ENCODE measurements around the gene CADPS2.
A peak's percentile ranks its signal among the peaks of the same experiment; 100 is the strongest.

The CADPS2 gene

DNA sequence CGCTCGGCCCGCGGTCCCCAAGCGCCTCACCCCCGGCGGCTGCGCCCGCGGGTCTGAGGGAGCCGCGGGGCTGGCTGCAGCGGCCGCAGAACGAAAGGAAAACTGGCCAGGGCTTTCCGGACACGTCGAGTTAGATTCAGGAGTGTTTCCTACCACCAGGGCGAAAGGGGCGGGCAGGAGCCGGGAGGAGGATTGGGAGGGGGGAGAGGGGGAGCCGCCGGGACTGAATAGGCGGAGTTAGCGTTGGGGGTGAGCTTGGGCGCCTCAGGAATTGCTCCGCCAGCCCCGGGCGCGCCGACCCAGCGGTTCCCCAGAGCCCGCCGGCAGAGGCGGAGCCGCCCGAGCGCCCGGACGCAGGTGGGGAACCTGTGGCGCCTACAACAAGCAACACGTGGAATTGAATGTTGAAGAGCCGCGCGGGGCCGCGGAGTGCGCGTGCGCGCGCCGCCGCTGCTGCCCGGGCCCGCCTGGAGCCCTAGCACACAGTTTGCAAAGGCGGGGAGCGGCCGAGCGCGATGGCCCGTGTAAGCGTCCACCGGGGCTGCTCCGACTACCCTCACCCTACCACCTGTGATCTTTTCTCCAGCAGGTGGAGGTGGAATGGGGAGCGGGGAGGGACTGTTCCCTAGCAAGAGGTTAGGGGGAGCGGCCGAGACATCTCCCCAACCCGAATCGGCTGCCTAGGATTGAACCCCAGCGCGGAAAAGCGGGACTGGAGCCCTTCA, at the start of gene CADPS2:
Gene CADPS2 (minus strand): TSS at position 104 of the 725 bp plus-strand sequence. CDS start 123 bp downstream, outside the sequence.
- peak; percentile 13 for DNase-seq (ENCODE audit: low spot score)
- H3K27ac Mint-ChIP-seq, result no peak within 1 kb of the TSS
- peaks cover 1% of the 10 kb centered on the region for H3K36me3 Mint-ChIP-seq (ENCODE audit: low read depth)
- H3K27me3 Mint-ChIP-seq (ENCODE audit: low read depth), result peaks cover 53% of the 10 kb centered on the region
- no peaks in the 10 kb centered on the region for H3K9me3 Mint-ChIP-seq
- H3K4me3 Mint-ChIP-seq, result peak within 1 kb of the TSS; percentile 67
- H3K4me1 Mint-ChIP-seq (ENCODE audit: low read depth), result peaks cover 7% of the 10 kb centered on the region

DNA sequence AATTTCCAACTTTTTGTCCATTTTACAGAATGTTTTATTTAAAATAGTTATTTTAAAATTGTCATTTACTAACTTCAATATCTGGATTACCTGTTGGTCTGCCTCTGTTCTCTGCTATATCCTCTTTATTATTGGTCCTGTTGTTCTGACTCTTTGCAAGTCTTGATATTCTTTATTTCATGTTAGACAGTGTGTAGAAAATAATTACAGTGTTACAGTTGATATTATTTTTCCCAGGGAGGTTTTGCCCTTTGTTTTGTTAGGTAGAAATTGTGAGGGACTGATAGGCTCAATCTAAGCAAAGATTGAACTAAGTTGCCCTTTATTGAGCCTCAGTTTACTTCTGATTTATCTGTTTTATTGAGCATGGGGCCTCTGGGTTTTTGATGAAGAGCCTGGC, 49.4 kb upstream of the CADPS2 start:
- Mint-ChIP-seq H3K4me1 (ENCODE audit: low read depth) (no peaks in the 10 kb centered on the region), H3K36me3 (ENCODE audit: low read depth) (no peaks in the 10 kb centered on the region), H3K27me3 (ENCODE audit: low read depth) (no peaks in the 10 kb centered on the region), H3K27ac (no peak overlapping the region), H3K4me3 (no peak overlapping the region), H3K9me3 (peaks cover 8% of the 10 kb centered on the region)
- no peak for DNase-seq (ENCODE audit: low spot score)

GRCh38 chr7:122919643-122920181, 33.5 kb upstream of the CADPS2 start:
- no peak overlapping the region for H3K4me3 Mint-ChIP-seq
- H3K27ac Mint-ChIP-seq, result no peak overlapping the region
- no peaks in the 10 kb centered on the region for H3K36me3 Mint-ChIP-seq (ENCODE audit: low read depth)
- no peaks in the 10 kb centered on the region for H3K27me3 Mint-ChIP-seq (ENCODE audit: low read depth)
- no peaks in the 10 kb centered on the region for H3K4me1 Mint-ChIP-seq (ENCODE audit: low read depth)
- no peaks in the 10 kb centered on the region for H3K9me3 Mint-ChIP-seq
- DNase-seq (ENCODE audit: low spot score), result no peak

- Mint-ChIP-seq H3K4me3 (no peak overlapping the region), H3K4me1 (ENCODE audit: low read depth) (no peaks in the 10 kb centered on the region), H3K36me3 (ENCODE audit: low read depth) (no peaks in the 10 kb centered on the region), H3K9me3 (no peaks in the 10 kb centered on the region), H3K27me3 (ENCODE audit: low read depth) (no peaks in the 10 kb centered on the region), H3K27ac (no peak overlapping the region)
- DNase-seq (ENCODE audit: low spot score), result no peak
These were observed 28.6 kb upstream of the CADPS2 start for GRCh38 chr7:122914812-122915211.

DNA sequence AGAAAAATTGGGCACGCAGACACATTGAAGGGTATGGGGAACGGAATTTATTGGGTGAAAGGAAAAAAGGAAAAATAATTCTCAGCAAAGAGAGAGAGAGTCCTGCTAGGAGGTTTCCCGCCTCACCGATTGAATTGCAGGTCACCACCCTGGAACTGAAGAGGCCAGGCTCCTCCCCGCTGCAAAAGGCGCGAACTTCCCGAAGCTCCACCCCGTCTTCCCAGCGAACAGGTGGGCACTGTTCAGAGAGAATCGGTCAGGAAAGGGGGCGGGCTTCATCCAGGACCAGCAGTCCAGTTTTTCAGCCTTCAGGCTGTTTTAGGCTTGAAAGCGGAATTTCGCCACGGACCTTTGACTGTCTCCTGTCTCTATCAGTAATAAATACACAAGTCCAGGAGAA, 27.3 kb upstream of the CADPS2 start:
- Mint-ChIP-seq H3K9me3 (no peaks in the 10 kb centered on the region), H3K4me1 (ENCODE audit: low read depth) (no peaks in the 10 kb centered on the region), H3K27me3 (ENCODE audit: low read depth) (no peaks in the 10 kb centered on the region), H3K27ac (no peak overlapping the region), H3K4me3 (no peak overlapping the region), H3K36me3 (ENCODE audit: low read depth) (no peaks in the 10 kb centered on the region)
- no peak for DNase-seq (ENCODE audit: low spot score)

GRCh38 chr7:122902751-122903495, 16.7 kb upstream of the CADPS2 start:
- H3K4me3 Mint-ChIP-seq, result no peak overlapping the region
- no peaks in the 10 kb centered on the region for H3K4me1 Mint-ChIP-seq (ENCODE audit: low read depth)
- H3K9me3 Mint-ChIP-seq, result no peaks in the 10 kb centered on the region
- H3K27ac Mint-ChIP-seq, result no peak overlapping the region
- H3K27me3 Mint-ChIP-seq (ENCODE audit: low read depth), result no peaks in the 10 kb centered on the region
- no peaks in the 10 kb centered on the region for H3K36me3 Mint-ChIP-seq (ENCODE audit: low read depth)
- DNase-seq (ENCODE audit: low spot score), result no peak

GRCh38 chr7:122901250-122901649, 15.0 kb upstream of the CADPS2 start:
- H3K4me1 Mint-ChIP-seq (ENCODE audit: low read depth), result no peaks in the 10 kb centered on the region
- no peak for DNase-seq (ENCODE audit: low spot score)
- H3K27ac Mint-ChIP-seq, result no peak overlapping the region
- H3K4me3 Mint-ChIP-seq, result no peak overlapping the region
- no peaks in the 10 kb centered on the region for H3K36me3 Mint-ChIP-seq (ENCODE audit: low read depth)
- no peaks in the 10 kb centered on the region for H3K27me3 Mint-ChIP-seq (ENCODE audit: low read depth)
- no peaks in the 10 kb centered on the region for H3K9me3 Mint-ChIP-seq

GRCh38 chr7:122896509-122896908, 10.2 kb upstream of the CADPS2 start:
- H3K4me1 Mint-ChIP-seq (ENCODE audit: low read depth), result no peaks in the 10 kb centered on the region

GRCh38 chr7:122893486-122893885, 7.2 kb upstream of the CADPS2 start:
- H3K9me3 Mint-ChIP-seq, result no peaks in the 10 kb centered on the region
- H3K27me3 Mint-ChIP-seq (ENCODE audit: low read depth), result peaks cover 9% of the 10 kb centered on the region

More at GRCh38 chr7:122896509-122896908, 10.2 kb upstream of the CADPS2 start:
- no peak overlapping the region for H3K4me3 Mint-ChIP-seq
- no peaks in the 10 kb centered on the region for H3K27me3 Mint-ChIP-seq (ENCODE audit: low read depth)
- no peak overlapping the region for H3K27ac Mint-ChIP-seq
- no peak for DNase-seq (ENCODE audit: low spot score)
- H3K36me3 Mint-ChIP-seq (ENCODE audit: low read depth), result no peaks in the 10 kb centered on the region
- no peaks in the 10 kb centered on the region for H3K9me3 Mint-ChIP-seq

DNA sequence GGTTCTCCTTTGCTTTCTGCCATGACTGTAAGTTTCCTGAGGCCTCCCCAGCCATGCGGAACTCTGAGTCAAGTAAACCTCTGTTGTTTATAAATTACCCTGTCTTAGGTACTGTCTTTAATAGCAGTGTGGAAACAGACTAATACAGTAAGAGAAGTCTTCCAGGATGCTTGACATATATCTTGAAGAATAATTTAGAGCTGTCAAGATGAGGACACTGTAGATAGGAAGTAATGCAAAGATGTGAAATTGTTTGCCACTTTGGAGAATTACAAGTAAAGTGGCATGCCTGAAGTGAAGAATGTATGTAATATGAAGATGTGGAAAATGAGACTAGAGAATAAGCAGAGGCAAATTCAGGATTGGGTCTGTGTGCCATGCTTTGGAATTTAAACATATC, 2.9 kb upstream of the CADPS2 start:
- Mint-ChIP-seq H3K27ac (no peak overlapping the region), H3K27me3 (ENCODE audit: low read depth) (peaks cover 44% of the 10 kb centered on the region), H3K36me3 (ENCODE audit: low read depth) (peaks cover 1% of the 10 kb centered on the region)

More at GRCh38 chr7:122893486-122893885, 7.2 kb upstream of the CADPS2 start:
- DNase-seq (ENCODE audit: low spot score), result no peak
- H3K4me1 Mint-ChIP-seq (ENCODE audit: low read depth), result no peaks in the 10 kb centered on the region
- no peak overlapping the region for H3K27ac Mint-ChIP-seq
- H3K4me3 Mint-ChIP-seq, result no peak overlapping the region
- H3K36me3 Mint-ChIP-seq (ENCODE audit: low read depth), result no peaks in the 10 kb centered on the region

GRCh38 chr7:122887848-122888247, 1.6 kb upstream of the CADPS2 start:
- Mint-ChIP-seq H3K27me3 (ENCODE audit: low read depth) (peaks cover 49% of the 10 kb centered on the region), H3K9me3 (no peaks in the 10 kb centered on the region), H3K27ac (no peak overlapping the region), H3K4me1 (ENCODE audit: low read depth) (peaks cover 7% of the 10 kb centered on the region), H3K36me3 (ENCODE audit: low read depth) (peaks cover 1% of the 10 kb centered on the region), H3K4me3 (no peak overlapping the region)
- no peak for DNase-seq (ENCODE audit: low spot score)

More for the DNA sequence above, 2.9 kb upstream of the CADPS2 start:
- no peak for DNase-seq (ENCODE audit: low spot score)
- peaks cover 7% of the 10 kb centered on the region for H3K4me1 Mint-ChIP-seq (ENCODE audit: low read depth)
- no peak overlapping the region for H3K4me3 Mint-ChIP-seq
- H3K9me3 Mint-ChIP-seq, result no peaks in the 10 kb centered on the region

DNA sequence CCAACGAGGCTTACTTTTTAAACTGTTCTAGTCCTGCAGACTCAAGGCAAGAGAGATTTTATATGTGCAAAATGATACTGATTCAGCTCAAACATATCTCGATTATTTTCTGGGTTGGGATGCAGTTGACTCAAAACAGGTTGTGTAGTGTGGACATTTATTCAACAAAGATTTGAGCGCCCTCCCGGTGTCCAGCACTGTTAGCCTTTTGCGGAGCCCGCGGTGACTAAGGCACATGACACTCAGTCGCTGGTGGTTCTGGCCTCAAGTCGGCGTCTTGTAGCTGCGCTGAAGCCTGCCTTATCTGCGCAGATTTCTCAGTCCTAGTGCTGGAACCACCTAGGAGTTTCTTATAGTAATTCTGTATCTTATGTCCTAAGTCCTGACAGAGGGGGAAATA, 938 bp upstream of the CADPS2 start:
- Mint-ChIP-seq H3K27me3 (ENCODE audit: low read depth) (peaks cover 53% of the 10 kb centered on the region), H3K9me3 (no peaks in the 10 kb centered on the region), H3K36me3 (ENCODE audit: low read depth) (peaks cover 1% of the 10 kb centered on the region), H3K27ac (no peak overlapping the region), H3K4me3 (peak overlapping the region; percentile 67), H3K4me1 (ENCODE audit: low read depth) (peaks cover 7% of the 10 kb centered on the region)
- DNase-seq (ENCODE audit: low spot score), result no peak

- Mint-ChIP-seq H3K27me3 (ENCODE audit: low read depth) (peaks cover 53% of the 10 kb centered on the region), H3K9me3 (no peaks in the 10 kb centered on the region), H3K4me1 (ENCODE audit: low read depth) (peaks cover 7% of the 10 kb centered on the region), H3K27ac (no peak overlapping the region), H3K4me3 (peak overlapping the region; percentile 51), H3K36me3 (ENCODE audit: low read depth) (peaks cover 1% of the 10 kb centered on the region)
- no peak for DNase-seq (ENCODE audit: low spot score)
These were observed 490 bp downstream of the CADPS2 start for GRCh38 chr7:122885583-122886356.

DNA sequence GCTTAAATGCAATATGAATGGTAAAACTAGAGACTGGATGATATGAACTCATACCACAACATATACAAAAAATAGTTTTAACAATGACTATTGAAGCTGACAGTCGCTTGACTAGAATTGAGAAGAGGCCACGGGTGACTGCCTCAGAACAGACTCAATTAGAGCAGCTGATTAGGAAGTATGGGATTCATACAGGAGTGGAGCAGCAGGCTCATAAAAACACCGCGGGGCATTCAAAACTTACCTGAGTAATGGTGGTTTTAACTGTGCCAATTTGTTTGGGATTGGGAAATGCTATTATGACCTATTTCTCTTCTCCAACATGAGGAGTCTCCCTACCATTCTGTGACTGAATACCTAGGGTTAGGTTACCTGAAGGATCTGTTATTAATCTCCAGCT, 2.1 kb downstream of the CADPS2 start:
- no peak overlapping the region for H3K4me3 Mint-ChIP-seq
- no peak for DNase-seq (ENCODE audit: low spot score)
- H3K27me3 Mint-ChIP-seq (ENCODE audit: low read depth), result peaks cover 49% of the 10 kb centered on the region
- no peak overlapping the region for H3K27ac Mint-ChIP-seq
- peaks cover 7% of the 10 kb centered on the region for H3K4me1 Mint-ChIP-seq (ENCODE audit: low read depth)
- H3K36me3 Mint-ChIP-seq (ENCODE audit: low read depth), result peaks cover 1% of the 10 kb centered on the region
- H3K9me3 Mint-ChIP-seq, result no peaks in the 10 kb centered on the region

All from T-helper 2 cell treated with Interferon-gamma antibody and Interleukin-4, amounts not matched to agents 5 μg/mL and 100 μg/mL, for 36 hours (primary cell).